Vagina (tissue), 2 donors: ENCODE data around the gene DOCK1. TPM values are rescaled to one million over a fixed set of nuclear protein-coding genes. Genes with fewer than 3 reads are reported as not detected.

Experiments
- DNase-seq, 2 donors: peaks; one replicate each; pipeline ENCODE4 v3.0.0-alpha.2; 2017; ENCODE audit errors: extremely low spot score in 2 of 2
- H3K27ac ChIP-seq: fragments of 200-600 bp; sonication (generic); one replicate; pipeline ENCODE4 v1.5.1; 2019
- H3K27me3 ChIP-seq: fragments of 200-600 bp; sonication (generic); one replicate; pipeline ENCODE4 v1.5.1; 2019
- H3K36me3 ChIP-seq, 2 donors: fragments of 200-600 bp; sonication (generic); one replicate each; pipeline ENCODE4 v1.5.1; 2017 to 2019
- H3K4me1 ChIP-seq: fragments of 200-600 bp; sonication (generic); one replicate; pipeline ENCODE4 v1.5.1; 2019
- H3K4me3 ChIP-seq, 2 donors: fragments of 200-600 bp; sonication (generic); 1 replicate in 1 of 2; 2 replicates in 1 of 2; pipeline ENCODE4 v1.5.1; 2016 to 2019
- H3K9me3 ChIP-seq: fragments of 200-600 bp; sonication (generic); one replicate; pipeline ENCODE4 v1.5.1; 2019
- POLR2A ChIP-seq, 2 donors: fragments of 450-650 bp; IDR thresholded peaks; one replicate each; pipeline ENCODE4 v1.6.1; 2017; ENCODE audit warnings: antibody characterized with exemption in 2 of 2, mild to moderate bottlenecking in 2 of 2, moderate library complexity in 2 of 2
- POLR2AphosphoS5 ChIP-seq, 2 donors: sonication (generic); formaldehyde crosslinking; IDR thresholded peaks; one replicate each; pipeline ENCODE4 v1.9.0; 2017; ENCODE audit warnings: antibody characterized with exemption in 2 of 2, mild to moderate bottlenecking in 2 of 2, low read depth in 1 of 2; ENCODE audit not compliant: insufficient read depth in 1 of 2
- intact Hi-C: fragments of 100-400 bp; cut with DNase I; formaldehyde crosslinking; loops from one replicate; pipeline ENCODE4 v1.15.1; 2023
- total RNA-seq: library from RNA; depleted of rRNA; stranded (reverse); fragments of >200 nt; gene quantifications from one replicate; pipeline ENCODE4 v1.2.3, GENCODE V29; 2016
- TF ChIP-seq, protein P1 (sequence below), 3 experiments: fragments of 450-650 bp in 2 of 3; fragments of 200-600 bp in 1 of 3; sonication (generic) in 1 of 3; IDR thresholded peaks; one replicate each; pipeline ENCODE4 v1.5.1; 2017 to 2019; ENCODE audit warnings: antibody characterized with exemption in 3 of 3, mild to moderate bottlenecking in 2 of 3, moderate library complexity in 2 of 3

The DOCK1 gene
- total RNA-seq, 1 donor from 2014 or later: 64.6 TPM

- Histone ChIP-seq H3K27me3 (no peaks in the 10 kb centered on the region), H3K36me3 (peaks cover 0 to 4% of the 10 kb centered on the region in 2 donors), H3K4me1 (peaks cover 4% of the 10 kb centered on the region), H3K27ac (no peak overlapping the region), H3K4me3 (no peak overlapping the region), H3K9me3 (no peaks in the 10 kb centered on the region)
- TF ChIP-seq POLR2AphosphoS5 (IDR thresholded peaks at IDR 0.05; ENCODE audit: insufficient read depth in 1 of 2, low read depth in 1 of 2): no peak
- no peak for TF ChIP-seq POLR2A (IDR thresholded peaks at IDR 0.05)
- DNase-seq: no peak
- intact Hi-C loops: no loop called here
Observed at GRCh38 chr10:127407551-127407950, 502.3 kb downstream of the DOCK1 start.

DNA sequence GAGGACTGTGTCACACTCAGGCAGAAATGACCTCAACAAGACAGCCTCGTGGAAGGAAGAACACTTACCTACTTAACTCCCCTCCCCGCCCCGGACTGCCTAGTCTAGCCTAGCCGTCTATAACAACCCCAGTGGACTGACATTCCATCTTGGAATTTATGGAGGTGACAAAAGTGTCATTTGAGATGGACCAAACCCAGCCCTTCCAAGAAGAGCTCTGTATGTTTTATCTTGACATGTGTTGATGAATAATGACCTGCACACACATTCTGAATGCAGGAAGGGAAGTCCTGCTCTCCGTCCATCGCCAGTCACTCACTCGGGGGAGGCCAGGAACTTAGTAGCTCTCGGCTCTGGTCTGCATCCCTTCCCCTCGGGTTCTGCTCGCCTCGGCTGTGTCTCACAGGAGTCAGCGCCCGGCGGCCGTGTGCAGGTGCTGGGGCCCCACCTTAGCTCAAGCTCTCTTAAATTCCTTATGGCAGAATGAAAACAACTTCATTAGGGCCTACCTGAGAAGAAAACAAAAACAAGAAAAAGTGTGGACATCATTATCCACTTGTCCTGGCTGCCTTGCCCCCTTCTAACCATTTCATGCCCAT, 503.0 kb downstream of the DOCK1 start:
- H3K4me3 ChIP-seq: no peak overlapping the region
- intact Hi-C loops: no loop called here
- H3K27ac ChIP-seq: peak overlapping the region; percentile 56
- TF ChIP-seq POLR2AphosphoS5 (IDR thresholded peaks at IDR 0.05; ENCODE audit: insufficient read depth in 1 of 2, low read depth in 1 of 2): no peak
- TF ChIP-seq POLR2A (IDR thresholded peaks at IDR 0.05): no peak
- peaks cover 4% of the 10 kb centered on the region for H3K4me1 ChIP-seq
- DNase-seq: no peak
- no peaks in the 10 kb centered on the region for H3K9me3 ChIP-seq
- peaks cover 0 to 4% of the 10 kb centered on the region in 2 donors for H3K36me3 ChIP-seq
- no peaks in the 10 kb centered on the region for H3K27me3 ChIP-seq

DNA sequence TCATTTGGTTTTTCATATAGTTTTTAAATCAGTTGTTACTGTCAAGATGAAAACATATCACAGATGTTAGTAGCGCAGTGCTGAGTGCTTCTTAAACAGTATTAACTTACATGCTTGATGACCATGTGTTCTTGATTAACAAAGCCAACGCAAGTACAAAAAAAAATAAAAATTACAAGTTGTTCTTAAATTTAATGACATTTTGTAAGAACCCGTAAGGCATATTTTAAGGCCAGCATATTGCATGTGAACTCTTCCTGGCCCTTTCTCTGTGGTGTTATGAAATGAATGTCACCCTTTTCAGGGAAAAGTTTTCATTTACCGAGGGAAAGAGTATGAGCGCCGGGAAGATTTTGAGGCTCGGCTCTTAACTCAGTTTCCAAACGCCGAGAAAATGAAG, 503.5 kb downstream of the DOCK1 start:
- Histone ChIP-seq H3K9me3 (no peaks in the 10 kb centered on the region), H3K36me3 (peaks cover 0 to 4% of the 10 kb centered on the region in 2 donors), H3K4me3 (no peak overlapping the region), H3K4me1 (peaks cover 4% of the 10 kb centered on the region), H3K27me3 (no peaks in the 10 kb centered on the region), H3K27ac (peak overlapping the region; percentile 56)
- intact Hi-C loops: no loop called here
- no peak for DNase-seq
- TF ChIP-seq POLR2AphosphoS5 (IDR thresholded peaks at IDR 0.05; ENCODE audit: insufficient read depth in 1 of 2, low read depth in 1 of 2) (peak; percentile 40 to 48), POLR2A (IDR thresholded peaks at IDR 0.05) (no peak)

- Histone ChIP-seq H3K9me3 (no peaks in the 10 kb centered on the region), H3K4me1 (peaks cover 4% of the 10 kb centered on the region), H3K27me3 (no peaks in the 10 kb centered on the region), H3K4me3 (no peak overlapping the region), H3K36me3 (peaks cover 0 to 4% of the 10 kb centered on the region in 2 donors), H3K27ac (no peak overlapping the region)
- DNase-seq: no peak
- TF ChIP-seq POLR2A (IDR thresholded peaks at IDR 0.05): no peak
- no peak for TF ChIP-seq POLR2AphosphoS5 (IDR thresholded peaks at IDR 0.05; ENCODE audit: insufficient read depth in 1 of 2, low read depth in 1 of 2)
- TF ChIP-seq, protein P1, sequence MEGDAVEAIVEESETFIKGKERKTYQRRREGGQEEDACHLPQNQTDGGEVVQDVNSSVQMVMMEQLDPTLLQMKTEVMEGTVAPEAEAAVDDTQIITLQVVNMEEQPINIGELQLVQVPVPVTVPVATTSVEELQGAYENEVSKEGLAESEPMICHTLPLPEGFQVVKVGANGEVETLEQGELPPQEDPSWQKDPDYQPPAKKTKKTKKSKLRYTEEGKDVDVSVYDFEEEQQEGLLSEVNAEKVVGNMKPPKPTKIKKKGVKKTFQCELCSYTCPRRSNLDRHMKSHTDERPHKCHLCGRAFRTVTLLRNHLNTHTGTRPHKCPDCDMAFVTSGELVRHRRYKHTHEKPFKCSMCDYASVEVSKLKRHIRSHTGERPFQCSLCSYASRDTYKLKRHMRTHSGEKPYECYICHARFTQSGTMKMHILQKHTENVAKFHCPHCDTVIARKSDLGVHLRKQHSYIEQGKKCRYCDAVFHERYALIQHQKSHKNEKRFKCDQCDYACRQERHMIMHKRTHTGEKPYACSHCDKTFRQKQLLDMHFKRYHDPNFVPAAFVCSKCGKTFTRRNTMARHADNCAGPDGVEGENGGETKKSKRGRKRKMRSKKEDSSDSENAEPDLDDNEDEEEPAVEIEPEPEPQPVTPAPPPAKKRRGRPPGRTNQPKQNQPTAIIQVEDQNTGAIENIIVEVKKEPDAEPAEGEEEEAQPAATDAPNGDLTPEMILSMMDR (IDR thresholded peaks at IDR 0.05): no peak
- intact Hi-C loops: loop anchor here (10.0 kb wide), 1 partner anchor 1705 kb away; no protein-coding TSS in a partner anchor
Observed at GRCh38 chr10:127410030-127410429, 504.8 kb downstream of the DOCK1 start.

- intact Hi-C loops: loop anchor here (10.0 kb wide), 1 partner anchor 1706 kb away; no protein-coding TSS in a partner anchor
Observed at GRCh38 chr10:127411062-127411461, 505.8 kb downstream of the DOCK1 start.

DNA sequence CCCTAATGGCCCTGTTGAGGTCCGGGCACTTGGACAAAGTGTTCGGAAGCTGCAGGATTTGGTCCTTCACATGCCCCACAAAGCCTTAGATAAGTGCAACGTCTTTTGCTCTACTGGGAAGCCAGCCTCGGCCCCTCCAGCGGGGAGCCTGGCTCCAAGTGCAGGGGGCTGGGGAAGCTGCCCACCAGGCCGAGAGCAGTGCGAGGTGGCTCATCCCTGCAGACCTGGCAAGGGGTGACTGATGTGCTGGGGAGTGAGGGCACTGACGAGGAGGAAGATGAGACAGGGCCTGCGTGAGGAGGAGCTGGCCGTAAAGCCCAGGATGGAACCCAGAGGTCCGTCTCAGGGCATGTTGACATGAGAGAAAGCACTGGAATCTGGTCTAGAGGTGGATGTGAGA, 508.1 kb downstream of the DOCK1 start:
- peaks cover 4% of the 10 kb centered on the region for H3K4me1 ChIP-seq
- H3K36me3 ChIP-seq: peaks cover 0 to 6% of the 10 kb centered on the region in 2 donors
- H3K9me3 ChIP-seq: no peaks in the 10 kb centered on the region
- intact Hi-C loops: loop anchor here (10.0 kb wide), 1 partner anchor 1709 kb away; no protein-coding TSS in a partner anchor
- H3K27ac ChIP-seq: no peak overlapping the region
- DNase-seq: no peak
- no peaks in the 10 kb centered on the region for H3K27me3 ChIP-seq
- no peak overlapping the region for H3K4me3 ChIP-seq
- TF ChIP-seq POLR2A (IDR thresholded peaks at IDR 0.05) (no peak), POLR2AphosphoS5 (IDR thresholded peaks at IDR 0.05; ENCODE audit: insufficient read depth in 1 of 2, low read depth in 1 of 2) (no peak)
- TF ChIP-seq, protein P1 (IDR thresholded peaks at IDR 0.05): no peak

More at GRCh38 chr10:127411062-127411461, 505.8 kb downstream of the DOCK1 start:
- no peak for TF ChIP-seq POLR2AphosphoS5 (IDR thresholded peaks at IDR 0.05; ENCODE audit: insufficient read depth in 1 of 2, low read depth in 1 of 2)
- TF ChIP-seq, protein P1 (IDR thresholded peaks at IDR 0.05): no peak
- TF ChIP-seq POLR2A (IDR thresholded peaks at IDR 0.05): no peak
- Histone ChIP-seq H3K4me3 (no peak overlapping the region), H3K27me3 (no peaks in the 10 kb centered on the region), H3K27ac (no peak overlapping the region), H3K4me1 (peaks cover 4% of the 10 kb centered on the region), H3K9me3 (no peaks in the 10 kb centered on the region), H3K36me3 (peaks cover 0 to 4% of the 10 kb centered on the region in 2 donors)
- no peak for DNase-seq
